GM12892 (cell line): ENCODE results near the gene SSBP1.

Source experiments
- DNase-seq: peaks from one replicate; pipeline ENCODE4 v3.0.0; 2011; ENCODE audit not compliant: insufficient read length
- FAIRE-seq: peaks from 2 replicates; lab custom pipeline; 2011; peaks lifted over from hg19 to GRCh38; lab: Jason Lieb, UNC
- POLR2A ChIP-seq: IDR thresholded peaks from 2 replicates; pipeline ENCODE4 v1.6.1; 2011; ENCODE audit warnings: low read depth, low read length, control low read depth
- POLR2AphosphoS5 ChIP-seq: IDR thresholded peaks from 2 replicates; pipeline ENCODE4 v1.6.1; 2011; ENCODE audit warnings: low read depth, low read length, control low read depth
- TAF1 ChIP-seq: IDR thresholded peaks from 2 replicates; pipeline ENCODE4 v1.6.1; 2011; ENCODE audit warnings: low read depth, mild to moderate bottlenecking, control low read depth, low read length, borderline replicate concordance

Gene SSBP1

GRCh38 chr7:141789917-141790316 lies 51.8 kb downstream of the SSBP1 start, which contains the start of gene TAS2R5:
TAS2R5 (plus strand) TSS chr7:141790217; CDS start chr7:141790362, 145 bp downstream.
- FAIRE-seq (no peak), DNase-seq (no peak)
- TF ChIP-seq TAF1 (no peak), POLR2A (no peak), POLR2AphosphoS5 (no peak)

DNA sequence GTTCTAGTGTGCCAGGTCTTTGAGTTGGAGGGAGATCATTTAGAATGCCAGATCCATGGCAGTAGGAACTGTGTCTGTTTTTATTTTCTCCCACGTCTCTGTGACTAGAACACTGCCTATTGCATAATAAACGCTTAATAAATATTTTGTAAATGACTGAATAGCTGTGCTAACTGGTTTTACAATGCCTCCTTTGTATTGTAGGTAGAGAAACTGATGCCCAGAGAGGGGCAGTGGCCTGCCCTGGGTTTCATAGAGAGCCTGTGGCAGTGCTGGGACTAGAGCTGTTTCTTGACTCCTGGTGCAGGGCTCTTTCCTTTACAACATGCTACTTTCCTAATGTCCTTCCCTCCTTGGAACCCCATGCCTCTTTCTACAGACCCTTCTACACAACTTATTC lies 54.4 kb downstream of the SSBP1 start:
- DNase-seq: no peak
- no peak for TF ChIP-seq POLR2A
- FAIRE-seq: no peak
